Measurements from ENCODE around the gene ZNF385B. TPM values are rescaled to one million over a fixed set of nuclear protein-coding genes. Genes with fewer than 3 reads are reported as not detected.
A peak's percentile ranks its signal among the peaks of the same experiment; 100 is the strongest.
"Not testable (repeated sequence)": the region's sequence is repeated elsewhere in the genome, so short reads cannot be mapped to it uniquely, and the experiment has no call there.

ZNF385B gene
- total RNA-seq, 1 donor from 2014 or later: 1.2 TPM

DNA sequence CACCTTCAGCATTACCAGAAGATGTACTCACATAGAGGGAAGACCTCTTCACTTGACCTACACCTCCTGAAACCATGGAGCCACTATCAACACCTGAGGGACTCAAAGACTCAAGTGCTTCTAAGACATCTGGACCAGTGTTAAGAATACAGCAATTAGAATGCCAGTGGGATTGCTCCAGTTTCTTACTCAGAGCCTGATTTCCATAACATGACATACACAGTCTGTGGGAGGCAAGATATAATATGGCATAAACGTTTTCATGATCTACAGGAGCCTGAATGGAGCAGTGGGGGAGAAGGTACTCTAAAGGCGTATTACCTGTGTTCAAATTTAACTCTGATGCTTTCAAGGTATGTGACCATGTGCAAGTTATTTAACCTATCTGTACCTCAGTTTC, 57.2 kb downstream of the ZNF385B start:
- no peak for DNase-seq (ENCODE audit: low read depth)

DNA sequence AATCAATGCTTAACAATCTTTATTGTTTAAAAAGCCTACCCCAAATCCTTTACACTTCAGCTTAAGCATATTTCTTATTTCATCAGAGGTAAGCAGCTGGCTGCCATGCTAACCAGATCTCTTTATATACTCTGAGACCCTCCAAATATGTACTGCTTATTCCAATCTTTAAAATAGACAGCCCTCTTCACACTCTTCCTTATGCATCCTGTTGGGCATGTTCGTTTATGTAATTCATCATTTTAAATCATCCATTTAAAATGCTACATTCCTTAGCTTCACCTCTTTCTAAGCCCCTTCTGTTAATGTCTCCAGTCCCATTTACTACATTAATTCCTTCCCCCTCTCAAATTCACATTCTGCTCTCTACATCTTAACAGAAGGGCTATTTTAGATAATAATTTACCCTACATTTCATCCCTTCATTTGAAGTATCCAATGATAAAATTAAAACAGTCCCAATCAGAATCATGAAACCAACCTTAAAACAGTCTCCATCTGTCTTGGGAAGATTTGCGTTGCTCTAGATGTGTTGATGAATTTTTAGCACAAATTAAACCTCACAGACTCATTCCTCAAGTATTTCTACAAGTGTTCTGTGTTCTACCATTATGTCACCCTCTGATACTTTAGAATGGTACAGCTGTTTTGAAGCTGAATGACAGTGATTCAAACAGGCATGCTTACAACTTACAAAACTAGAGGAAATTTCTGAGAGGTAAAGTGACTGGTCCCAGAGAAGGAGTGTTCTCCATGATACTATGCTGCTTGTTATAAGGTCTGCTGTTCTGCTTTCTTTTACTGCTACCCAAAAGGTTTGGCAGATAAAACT, 59.1 kb downstream of the ZNF385B start:
- peak; percentile 65 for DNase-seq (ENCODE audit: low read depth)

DNA sequence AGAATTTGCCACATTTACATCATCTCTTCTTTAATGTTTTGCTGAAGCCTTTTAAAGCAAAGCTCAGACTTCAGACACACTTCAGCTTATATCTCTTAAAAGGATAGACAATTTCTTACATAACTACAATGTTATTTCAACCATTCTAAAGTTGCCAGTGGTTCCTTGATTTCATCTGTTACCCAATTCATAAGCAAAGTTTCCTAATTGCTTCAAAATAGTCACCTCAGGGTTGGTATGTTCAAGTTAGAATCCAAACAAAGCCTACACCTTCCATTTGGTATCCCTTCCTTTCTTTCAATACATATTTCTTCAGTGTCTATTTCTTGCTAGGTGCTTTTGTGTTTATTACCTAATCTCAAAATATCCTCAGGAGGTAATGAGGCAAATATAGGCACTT, 60.6 kb downstream of the ZNF385B start:
- no peak for DNase-seq (ENCODE audit: low read depth)

DNA sequence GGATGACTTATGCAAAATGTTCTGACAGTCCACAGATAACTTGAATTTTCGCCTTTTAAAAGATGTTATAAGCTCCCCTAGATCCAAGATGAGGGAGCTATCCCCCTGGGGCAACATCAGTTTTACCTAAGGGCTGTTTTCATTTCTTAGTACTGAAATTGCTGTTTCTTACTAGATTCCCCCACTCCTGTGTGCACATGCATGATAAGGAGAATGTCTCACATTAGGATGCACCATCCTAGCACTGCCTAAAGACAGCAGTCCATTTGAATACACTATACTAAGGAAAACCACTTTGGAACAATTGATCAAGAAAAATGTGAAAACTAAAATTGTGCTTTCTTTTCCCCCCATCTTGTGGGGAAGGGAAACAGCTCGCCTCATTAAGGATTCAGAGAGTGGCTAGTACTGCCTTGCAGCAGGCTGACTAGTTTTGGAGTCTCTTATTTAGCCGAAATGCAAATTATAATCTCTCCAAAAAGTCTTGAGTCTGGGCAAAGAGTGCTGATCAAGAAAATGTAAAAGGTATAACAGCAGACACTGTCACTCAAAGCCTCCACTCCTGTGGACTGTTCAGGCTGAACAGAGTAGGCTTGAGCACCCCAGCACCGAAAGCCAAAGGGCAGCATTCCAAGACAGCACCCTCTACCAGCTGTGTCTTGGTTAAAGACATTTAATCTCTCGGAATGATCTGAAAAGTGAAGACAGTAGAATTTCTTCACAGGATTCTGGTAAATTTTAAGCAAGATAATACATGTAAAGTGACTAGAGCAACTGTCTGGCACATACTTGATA, 65.0 kb downstream of the ZNF385B start:
- DNase-seq (ENCODE audit: low read depth): peak; percentile 78

DNA sequence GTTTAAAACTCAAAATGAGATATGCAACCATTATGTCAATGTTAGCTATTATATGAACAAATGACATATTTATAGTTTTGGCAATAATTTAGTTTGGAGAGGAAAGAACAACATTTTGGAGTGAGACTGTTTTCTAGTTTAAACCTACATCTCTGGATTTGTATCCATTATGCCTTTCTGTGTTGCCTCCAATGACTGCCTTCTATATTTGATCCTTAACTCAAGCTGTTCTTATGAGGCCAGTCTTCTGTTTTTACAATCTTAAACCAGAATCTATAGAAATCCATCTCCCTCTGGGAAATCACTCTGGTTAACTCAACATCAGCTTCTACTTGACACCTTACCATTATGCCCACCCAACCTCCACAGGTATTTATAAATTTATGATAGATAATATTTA, 67.5 kb downstream of the ZNF385B start:
- no peak for DNase-seq (ENCODE audit: low read depth)

DNA sequence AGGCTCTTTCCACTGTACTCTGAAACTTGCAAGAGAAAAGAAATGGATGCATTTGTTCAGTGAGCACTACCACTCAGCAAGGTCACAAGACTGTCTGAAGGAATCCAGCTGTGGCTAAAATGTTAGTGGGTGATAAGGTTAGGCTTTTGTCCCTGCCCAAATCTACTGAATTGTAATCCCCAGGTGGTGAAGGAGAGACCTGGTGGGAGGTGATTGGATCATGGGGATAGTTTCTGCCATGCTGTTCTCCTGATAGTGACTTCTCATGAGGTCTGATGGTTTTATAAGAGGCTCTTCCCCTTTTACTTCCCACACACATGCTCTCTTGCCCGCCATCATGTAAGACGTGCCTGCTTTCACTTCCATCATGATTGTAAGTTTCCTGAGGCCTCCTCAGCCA, 68.2 kb downstream of the ZNF385B start:
- DNase-seq (ENCODE audit: low read depth): no peak

DNA sequence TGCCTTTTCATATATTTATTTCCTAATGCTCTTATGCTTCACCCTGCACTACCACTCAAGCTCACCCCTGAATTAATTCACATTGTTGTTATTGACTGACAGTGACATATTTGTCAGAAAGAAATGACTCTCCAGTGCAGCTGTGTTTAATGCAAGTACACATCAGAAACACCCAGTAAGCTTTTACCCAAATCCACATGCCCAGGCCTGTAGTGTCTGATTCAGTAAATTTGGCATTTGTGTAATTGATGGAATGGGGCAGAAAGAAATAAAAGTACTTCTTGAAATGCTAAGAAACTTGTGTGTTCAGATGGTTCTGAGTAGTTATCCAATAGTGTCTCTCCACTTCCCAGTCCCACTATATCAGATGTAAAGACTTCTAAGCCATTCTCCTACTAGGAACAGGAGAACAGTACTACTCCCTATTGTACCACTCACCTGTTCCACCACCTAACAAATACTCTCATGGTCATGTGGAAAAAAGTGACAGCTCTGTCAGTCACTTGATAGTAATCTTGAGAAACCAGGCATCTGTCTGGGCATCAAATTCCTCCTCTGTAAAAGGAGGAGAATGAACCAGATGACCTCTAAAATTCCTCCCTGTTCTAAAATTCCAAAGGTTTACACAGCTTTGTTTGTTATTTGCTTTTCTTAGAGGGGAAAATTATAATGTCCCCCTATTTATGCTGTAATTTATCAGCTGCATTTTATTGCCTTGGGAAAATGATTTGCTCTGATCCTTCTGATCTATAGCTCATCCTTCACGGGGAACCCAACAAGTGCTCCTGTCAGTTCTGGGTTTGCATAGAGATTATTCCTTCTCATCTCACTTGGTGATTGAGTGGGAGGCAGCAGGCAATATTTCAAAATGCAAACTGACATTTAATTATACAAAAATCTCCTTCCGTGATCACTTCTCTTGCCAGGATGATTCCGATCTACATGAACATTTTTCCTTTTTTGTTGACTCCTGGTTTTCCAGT, 70.9 kb downstream of the ZNF385B start:
- peak; percentile 37 for DNase-seq (ENCODE audit: low read depth)

DNA sequence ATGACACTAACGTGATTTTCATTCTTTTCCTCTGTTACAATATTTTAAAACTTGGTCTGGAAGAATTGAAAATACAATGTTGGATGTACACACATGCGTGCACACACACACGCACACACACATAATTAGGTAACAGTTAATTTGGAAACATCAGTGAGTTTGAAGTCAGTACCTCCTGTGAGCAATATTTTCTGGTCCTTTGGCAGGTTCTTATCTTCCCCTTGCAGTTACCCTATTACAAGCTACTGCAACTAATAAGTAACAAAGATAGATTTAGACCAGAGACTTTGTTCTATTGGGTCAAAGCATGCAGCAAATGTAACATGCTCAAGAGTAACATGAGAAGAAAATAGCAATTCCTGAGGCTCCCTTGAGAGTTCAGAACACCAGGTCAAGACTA, 73.3 kb downstream of the ZNF385B start:
- DNase-seq (ENCODE audit: low read depth): no peak

DNA sequence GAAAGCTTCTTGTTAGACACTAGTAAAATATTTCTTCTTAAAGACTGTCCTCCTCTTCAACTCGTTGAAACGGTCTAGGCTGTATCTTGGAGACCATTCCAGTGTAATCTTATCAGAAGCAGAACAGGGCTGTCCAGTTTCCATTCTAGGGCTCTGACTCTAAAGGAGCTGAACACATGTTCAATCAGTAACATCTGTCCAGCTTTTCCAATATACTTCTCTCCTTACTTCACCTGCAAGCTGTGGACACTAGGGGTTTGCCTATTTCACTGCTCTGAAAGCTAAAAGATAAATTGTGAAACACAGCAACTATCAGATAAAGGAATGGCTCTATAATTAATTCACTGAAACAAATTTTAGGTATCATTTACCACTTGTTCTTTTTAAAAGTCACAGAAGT, 73.8 kb downstream of the ZNF385B start:
- no peak for DNase-seq (ENCODE audit: low read depth)

DNA sequence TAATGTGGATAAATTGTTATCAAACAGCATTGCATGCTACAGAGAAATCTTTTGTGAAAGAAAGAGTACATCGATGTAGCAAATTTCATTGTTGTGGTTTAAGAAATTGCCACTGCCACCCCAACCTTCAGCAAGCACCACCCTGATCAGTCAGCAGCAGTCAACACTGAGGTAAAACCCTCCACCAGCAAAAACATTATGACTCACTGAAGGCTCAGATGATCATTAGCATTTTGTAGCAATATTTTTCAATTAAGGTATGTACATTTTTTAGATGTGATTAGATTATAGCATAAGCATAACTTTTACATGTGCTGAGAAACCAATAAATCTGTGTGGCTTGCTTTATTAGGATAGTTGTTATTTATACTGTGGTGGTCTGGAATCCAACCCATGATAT, 75.5 kb downstream of the ZNF385B start:
- DNase-seq (ENCODE audit: low read depth): no peak

DNA sequence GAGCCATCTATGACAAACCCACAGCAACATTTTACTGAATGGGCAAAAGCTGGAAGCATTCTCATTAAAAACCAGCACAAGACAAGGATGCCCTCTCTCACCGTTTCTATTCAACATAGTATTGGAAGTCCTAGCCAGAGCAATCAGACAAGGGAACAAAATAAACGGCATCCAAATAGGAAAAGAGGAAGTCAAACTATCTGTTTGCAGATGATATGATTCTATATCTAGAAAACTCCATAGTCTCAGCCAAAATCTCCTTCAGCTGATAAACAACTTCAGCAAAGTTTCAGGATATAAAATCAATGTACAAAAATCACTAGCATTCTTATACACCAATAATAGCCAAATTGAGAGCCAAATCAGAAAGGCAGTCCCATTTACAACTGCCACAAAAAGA, 79.1 kb downstream of the ZNF385B start:
- not testable (repeated sequence) for DNase-seq (ENCODE audit: low read depth)

DNA sequence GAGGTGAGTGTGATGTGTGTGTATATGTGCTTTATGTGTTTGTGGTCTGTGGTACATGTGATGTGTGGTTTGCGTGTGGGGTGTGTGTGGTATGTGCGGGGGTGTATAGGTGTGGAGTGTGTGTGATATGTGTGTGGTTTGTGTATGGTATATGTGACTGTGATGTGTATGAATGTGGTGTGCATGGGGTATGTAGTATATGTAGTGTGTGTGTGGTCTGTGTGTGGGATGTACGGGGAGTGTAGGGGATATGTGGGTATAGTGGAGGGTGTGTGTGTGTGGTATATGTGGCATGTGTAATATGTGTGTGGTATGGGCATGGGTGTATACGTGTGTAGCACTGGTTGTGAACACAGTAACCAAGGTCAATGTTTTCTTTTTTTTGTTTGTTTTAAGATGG, 87.4 kb downstream of the ZNF385B start:
- DNase-seq (ENCODE audit: low read depth): no peak

DNA sequence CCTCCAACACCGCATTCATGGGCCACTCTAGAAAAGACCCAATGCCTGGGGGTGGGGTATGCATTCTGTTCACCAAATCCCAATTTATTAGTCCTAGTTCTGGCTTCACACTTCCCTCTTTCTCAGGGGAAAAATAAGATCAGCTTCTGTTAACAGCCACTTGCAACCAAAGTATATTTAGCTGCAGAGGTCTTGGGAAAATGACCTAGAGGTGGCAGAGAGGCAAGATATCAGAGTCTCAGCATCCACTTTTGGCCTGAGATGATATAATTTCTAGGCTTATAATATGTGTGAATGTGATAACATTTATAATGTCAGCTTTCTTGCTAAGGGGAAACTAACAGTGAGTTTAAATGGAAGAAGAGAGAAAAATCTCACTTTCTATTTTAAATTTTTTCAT, 89.1 kb downstream of the ZNF385B start:
- DNase-seq (ENCODE audit: low read depth): no peak

DNA sequence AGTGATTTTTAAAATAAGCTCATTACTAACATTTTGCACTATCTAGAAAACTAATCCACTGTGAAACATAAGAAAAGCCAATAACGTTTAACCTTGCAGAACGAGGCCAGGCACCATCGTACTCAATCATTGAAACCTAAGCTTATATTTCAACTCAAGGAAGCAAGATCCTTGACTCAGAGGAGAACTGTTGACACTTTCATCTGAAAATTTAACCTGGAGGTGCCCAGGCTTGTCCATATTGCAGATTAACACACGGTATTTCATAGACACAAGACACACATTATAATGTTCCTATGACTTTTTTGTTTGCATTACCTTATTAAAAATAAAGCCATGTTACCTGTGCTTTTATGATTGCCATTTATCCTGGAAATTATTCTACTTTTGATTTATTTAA, 89.6 kb downstream of the ZNF385B start:
- no peak for DNase-seq (ENCODE audit: low read depth)

DNA sequence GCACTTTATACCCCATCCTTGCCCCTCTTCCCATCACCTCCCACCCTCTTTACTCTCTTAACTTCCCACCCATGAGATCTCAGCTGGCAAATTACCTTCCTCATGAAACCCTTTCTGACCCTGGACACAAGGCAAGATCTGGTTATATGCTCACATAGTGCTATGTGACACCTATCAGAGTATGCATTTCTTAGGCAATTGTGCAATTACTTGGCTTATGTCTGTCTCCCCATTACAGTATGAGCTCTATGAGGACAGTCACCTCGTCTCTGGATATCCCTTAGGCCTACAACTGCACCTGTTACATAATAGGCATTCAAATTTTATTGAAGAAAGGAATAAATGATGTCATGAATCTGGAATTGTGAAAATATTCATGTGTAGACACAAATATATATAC, 91.4 kb downstream of the ZNF385B start:
- no peak for DNase-seq (ENCODE audit: low read depth)

DNA sequence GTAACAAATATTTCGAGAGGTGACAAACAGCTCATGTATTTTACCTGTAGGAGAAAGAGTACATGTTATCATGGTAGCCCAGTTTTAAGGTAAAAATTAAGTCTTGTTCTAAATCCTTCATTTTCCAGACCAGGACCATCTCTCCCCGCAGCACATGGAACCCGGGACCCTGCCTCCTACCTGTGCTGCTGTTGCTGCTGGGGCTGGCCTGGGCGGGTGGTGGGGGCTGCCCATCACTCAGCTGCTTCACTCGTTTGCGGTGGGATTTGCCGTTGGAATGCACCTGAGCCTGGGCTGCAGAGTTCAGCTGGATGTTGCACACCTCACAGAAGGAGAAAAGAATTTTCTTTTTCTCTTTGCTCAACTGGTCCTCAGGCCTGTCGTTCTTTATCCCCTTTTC, 92.1 kb downstream of the ZNF385B start:
- DNase-seq (ENCODE audit: low read depth): no peak

DNA sequence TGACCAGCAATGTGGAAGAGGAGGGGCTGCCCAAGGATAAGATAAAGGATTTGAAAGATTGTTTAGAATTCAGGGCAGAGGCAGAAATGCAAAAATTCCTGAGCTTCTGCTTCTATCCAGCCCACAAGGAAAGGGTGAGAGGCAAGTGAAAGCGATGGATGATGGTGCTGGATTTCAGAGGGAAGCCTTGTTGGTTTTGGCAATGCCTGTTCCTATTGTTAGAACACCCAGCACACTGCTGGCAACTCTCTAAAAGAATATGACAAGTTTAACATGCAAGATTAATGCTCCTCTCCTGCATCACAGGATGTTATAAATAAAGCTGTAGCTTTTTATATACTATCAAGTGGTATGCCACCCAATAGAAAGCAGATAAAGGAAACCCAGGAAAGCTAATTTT, 92.6 kb downstream of the ZNF385B start:
- peak; percentile 65 for DNase-seq (ENCODE audit: low read depth)

DNA sequence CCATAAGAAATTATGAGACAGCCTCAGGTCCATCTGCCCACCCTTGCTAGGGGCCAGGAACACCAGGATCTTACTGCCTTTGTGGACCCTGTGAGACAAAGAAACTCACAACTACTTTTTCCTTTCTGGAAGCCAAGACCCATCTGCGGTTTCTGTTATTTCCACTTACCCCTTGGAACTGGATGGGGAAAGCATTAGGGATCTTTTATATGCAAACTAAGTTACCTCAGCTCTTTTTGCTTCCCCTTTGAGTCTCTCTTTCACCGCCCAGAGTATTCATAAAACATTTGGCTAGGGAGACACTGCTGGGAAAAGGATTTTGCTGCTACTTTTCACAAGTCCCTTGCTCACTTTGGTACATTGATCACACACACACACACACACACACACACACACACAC, 95.7 kb downstream of the ZNF385B start:
- no peak for DNase-seq (ENCODE audit: low read depth)

DNA sequence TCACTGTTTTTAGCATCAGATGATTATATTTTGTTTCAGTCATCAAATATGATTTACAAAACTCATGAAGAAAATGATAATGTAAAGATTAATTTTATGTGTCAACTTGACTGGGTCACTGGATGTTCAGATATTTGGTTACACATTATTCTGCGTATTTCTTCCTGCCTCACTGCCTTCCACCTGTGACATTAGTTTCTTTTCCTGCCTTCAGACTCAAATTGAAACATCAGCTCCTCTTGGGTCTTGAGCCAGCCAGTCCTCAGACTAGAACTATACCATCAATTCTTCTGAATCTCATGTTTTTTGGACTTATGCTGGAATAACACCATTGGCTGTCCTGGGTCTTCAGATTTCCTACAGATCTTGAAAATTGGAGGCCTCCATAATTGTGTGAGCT, 96.7 kb downstream of the ZNF385B start:
- no peak for DNase-seq (ENCODE audit: low read depth)

DNA sequence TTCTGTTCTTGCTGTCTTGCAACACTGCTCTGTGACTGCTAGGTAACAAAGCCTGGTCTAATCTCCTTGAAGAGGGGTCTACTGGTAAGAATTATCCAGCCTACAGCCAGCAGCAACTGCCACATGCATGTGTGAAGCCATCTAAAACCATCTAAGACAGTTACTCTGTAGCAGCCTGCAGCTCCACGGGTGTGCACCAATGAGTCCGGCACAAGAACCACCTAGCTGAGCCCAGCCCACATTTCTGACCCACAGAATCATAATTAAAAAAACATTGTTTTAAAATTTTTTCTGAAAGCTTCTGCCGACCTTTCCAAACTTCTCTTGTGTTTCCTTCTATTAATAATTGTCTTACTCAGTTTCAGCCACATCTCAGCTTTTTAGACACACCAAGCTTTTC, 102.8 kb downstream of the ZNF385B start:
- DNase-seq (ENCODE audit: low read depth): no peak

DNA sequence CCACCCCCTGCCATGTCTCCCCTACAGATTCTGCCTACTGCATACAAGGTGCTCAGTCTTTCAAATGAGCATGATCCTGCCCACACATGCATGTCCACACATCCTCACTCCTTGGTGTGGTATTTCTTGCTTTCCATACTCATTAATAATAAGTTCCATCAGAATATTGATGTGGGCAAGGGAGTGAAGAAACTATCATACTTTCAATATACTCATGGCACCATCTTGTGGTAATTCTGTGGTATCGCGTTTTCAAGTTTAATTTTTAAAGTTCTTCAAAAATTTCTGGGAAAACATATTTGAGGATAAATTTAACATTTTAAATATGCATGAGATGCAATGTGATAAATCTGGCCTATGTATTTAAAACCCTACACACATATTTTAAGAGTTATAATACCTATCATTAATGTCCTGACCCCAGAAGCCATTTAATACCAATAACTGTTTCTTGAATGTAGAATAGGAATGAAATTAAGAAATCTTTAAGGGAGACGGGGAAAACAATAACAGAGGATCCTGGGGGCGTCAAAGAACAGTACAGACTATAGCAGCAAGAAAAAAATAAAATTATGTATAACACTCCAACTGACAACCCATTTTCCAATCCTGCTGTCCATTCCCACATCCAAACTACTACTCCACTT, 110.1 kb downstream of the ZNF385B start:
- DNase-seq (ENCODE audit: low read depth): peak; percentile 27

All from myocyte (in vitro differentiated cells).